Spleen (tissue), 11 donors: ENCODE measurements around the gene LIPJ. TPM values are rescaled to one million over a fixed set of nuclear protein-coding genes. Genes with fewer than 3 reads are reported as not detected.

Source experiments
- DNase-seq: peaks from one replicate; pipeline ENCODE4 v3.0.0-alpha.2; 2020
- H3K27ac ChIP-seq, 8 donors: fragments of 200-600 bp; sonication (generic) in 7 of 8; 1 replicate in 4 of 8; 2 replicates in 4 of 8; pipeline versions ENCODE4 v1.5.0 to v1.8.0; 2016 to 2021; ENCODE audit warnings: inconsistent platforms in 4 of 8, mild to moderate bottlenecking in 4 of 8, moderate library complexity in 1 of 8
- H3K27me3 ChIP-seq, 7 donors: fragments of 200-600 bp; sonication (generic) in 6 of 7; replicated peaks in 1 of 7; 1 replicate in 4 of 7; 2 replicates in 3 of 7; pipeline versions ENCODE4 v1.5.0 to v1.8.0; 2016 to 2021; ENCODE audit warnings: inconsistent platforms in 3 of 7, mild to moderate bottlenecking in 1 of 7
- H3K36me3 ChIP-seq, 6 donors: fragments of 200-600 bp; sonication (generic) in 5 of 6; 1 replicate in 4 of 6; 2 replicates in 2 of 6; pipeline versions ENCODE4 v1.5.0 to v1.8.0; 2016 to 2021; ENCODE audit warnings: inconsistent platforms in 2 of 6
- H3K4me1 ChIP-seq, 6 donors: fragments of 200-600 bp; sonication (generic) in 5 of 6; 1 replicate in 3 of 6; 2 replicates in 3 of 6; pipeline versions ENCODE4 v1.5.0 to v1.8.0; 2016 to 2021; ENCODE audit warnings: inconsistent platforms in 3 of 6
- H3K4me3 ChIP-seq, 8 donors: fragments of 200-600 bp; sonication (generic) in 7 of 8; 1 replicate in 4 of 8; 2 replicates in 4 of 8; pipeline versions ENCODE4 v1.5.0 to v1.8.0; 2016 to 2021; ENCODE audit warnings: inconsistent platforms in 4 of 8, mild to moderate bottlenecking in 4 of 8, moderate library complexity in 2 of 8
- H3K9me3 ChIP-seq, 8 donors: fragments of 200-600 bp; sonication (generic) in 7 of 8; 1 replicate in 4 of 8; 2 replicates in 4 of 8; pipeline versions ENCODE4 v1.5.0 to v1.8.0; 2016 to 2021; ENCODE audit warnings: inconsistent platforms in 4 of 8
- CTCF ChIP-seq, 11 experiments: fragments of 200-600 bp in 7 of 11; fragments of 450-650 bp in 4 of 11; sonication (generic) in 4 of 11; IDR thresholded peaks in 8 of 11; conservative IDR thresholded peaks in 3 of 11; 1 replicate in 7 of 11; 2 replicates in 4 of 11; pipeline versions ENCODE4 v1.4.0 to v1.8.0; 2016 to 2021; ENCODE audit warnings: antibody characterized with exemption in 11 of 11, inconsistent platforms in 4 of 11, mild to moderate bottlenecking in 1 of 11
- POLR2A ChIP-seq, 3 donors: fragments of 450-650 bp; IDR thresholded peaks; one replicate each; pipeline ENCODE4 v1.5.1; 2017; ENCODE audit warnings: antibody characterized with exemption in 3 of 3, mild to moderate bottlenecking in 1 of 3
- POLR2AphosphoS5 ChIP-seq, 3 donors: sonication (generic); formaldehyde crosslinking; IDR thresholded peaks; one replicate each; pipeline ENCODE4 v1.5.1; 2017; ENCODE audit warnings: antibody characterized with exemption in 3 of 3
- WGBS, 5 donors: extraction: QIAGEN DNeasy Blood & Tissue Kit in 3 of 5; methylation state at CpG; one replicate each; pipeline versions ENCODE4 v1.1.5 to v1.1.7; 2013 to 2018; 5-methylcytosine and 5-hydroxymethylcytosine counted together
- intact Hi-C: fragments of 100-400 bp; cut with DNase I; formaldehyde crosslinking; loops from one replicate; pipeline ENCODE4 v1.15.0; 2023; ENCODE audit warnings: low total_unique reads
- polyA plus RNA-seq, 3 donors: library from polyadenylated mRNA; stranded (reverse); fragments of 200-250 nt; gene quantifications; one replicate each; pipeline ENCODE4 v1.2.1, GENCODE V29; 2013
- total RNA-seq, 7 donors: library from RNA; depleted of rRNA in 3 of 7; stranded (reverse); fragments of >200 nt in 3 of 7; fragmentation: NEBNext Ultra II Directional in 4 of 7; extraction: Animal tissue kit (Norgen Biotek cat#: 25700) in 4 of 7; gene quantifications; one replicate each; pipeline versions ENCODE4 v1.1.0 to v1.2.1, GENCODE V29; 2016 to 2021
- donor health status: healthy with polysubstance abuse.
- donor health status: DM: no; HTN: no; CAD: no; lungs with moderate emphysema.
- donor health status: DM: no; HTN: no; CAD: no.
- donor health status: Bipolar disorder and iron deficiency.
- donor health status: healthy.
- donor health status: DM: no; HTN: no; CAD: no.
- donor health status: DM: yes; HTN: yes; CAD: no.

The LIPJ gene
- total and polyA plus RNA-seq, 10 donors: 0.10 to 0.57 (median 0.22) TPM; not detected in 2

DNA sequence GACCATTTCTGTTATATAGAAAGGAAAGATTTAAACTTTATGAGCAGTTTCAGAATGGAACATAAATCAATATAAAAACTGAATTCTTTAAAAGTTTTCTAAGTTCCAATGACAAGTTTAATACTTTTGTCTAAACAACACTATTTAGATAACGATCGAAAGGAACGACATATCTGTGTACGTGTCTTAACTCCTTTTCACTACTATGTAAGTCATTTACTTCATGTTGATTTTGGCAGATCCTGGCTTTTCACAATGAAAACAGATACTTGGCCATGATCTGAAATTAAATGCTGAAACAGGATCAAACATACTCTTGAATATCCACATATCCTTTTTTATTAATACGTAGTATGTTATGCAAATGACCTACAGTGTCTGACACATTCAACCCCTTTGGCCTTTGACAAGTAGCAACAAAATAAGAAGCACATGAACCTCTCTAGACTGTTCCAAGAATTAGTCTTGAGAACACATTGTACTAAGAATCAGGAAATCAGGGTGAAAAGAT, 45.4 kb upstream of the LIPJ start:
- H3K4me3 ChIP-seq: no peak overlapping the region
- H3K36me3 ChIP-seq: no peaks in the 10 kb centered on the region
- 79 to 87% (median 80%) methylated on average over 5 of the region's 5 CpGs for WGBS, 5 donors
- DNase-seq: no peak
- peak overlapping the region in 7 of 8 donors; percentile 6 to 75 (median 45) for H3K27ac ChIP-seq
- peaks cover 0 to 3% (median 0%) of the 10 kb centered on the region in 6 donors for H3K4me1 ChIP-seq
- intact Hi-C loops: no loop called here
- H3K27me3 ChIP-seq: no peaks in the 10 kb centered on the region
- H3K9me3 ChIP-seq: no peaks in the 10 kb centered on the region
- TF ChIP-seq POLR2A (IDR thresholded peaks at IDR 0.05) (no peak), CTCF (IDR thresholded peaks at IDR 0.05 in 8 of 11, conservative IDR thresholded peaks at IDR 0.05 in 3 of 11) (no peak), POLR2AphosphoS5 (IDR thresholded peaks at IDR 0.05) (no peak)

DNA sequence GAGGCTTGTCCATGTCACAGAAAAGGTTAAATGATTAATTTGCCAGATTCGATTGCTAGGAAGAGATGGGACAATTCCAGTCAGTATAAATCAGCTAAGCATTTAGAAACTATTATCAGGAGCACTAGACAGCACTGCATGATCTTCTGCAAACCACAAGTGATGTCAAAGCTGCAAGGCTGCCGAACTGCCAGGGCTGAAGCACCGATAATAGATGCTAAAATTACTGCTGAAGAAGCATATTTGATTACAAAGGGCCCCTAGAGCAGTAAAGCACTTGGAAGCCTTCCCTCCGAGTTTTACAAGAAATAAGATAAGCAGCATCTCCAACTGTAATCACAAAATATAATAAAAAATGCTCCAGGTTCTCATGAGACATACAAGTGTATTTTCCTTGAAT, 44.0 kb upstream of the LIPJ start:
- no peak for DNase-seq
- peaks cover 0 to 3% (median 0%) of the 10 kb centered on the region in 6 donors for H3K4me1 ChIP-seq
- no peaks in the 10 kb centered on the region for H3K9me3 ChIP-seq
- TF ChIP-seq POLR2AphosphoS5 (IDR thresholded peaks at IDR 0.05) (no peak), POLR2A (IDR thresholded peaks at IDR 0.05) (no peak), CTCF (IDR thresholded peaks at IDR 0.05 in 8 of 11, conservative IDR thresholded peaks at IDR 0.05 in 3 of 11) (no peak)
- peak overlapping the region in 4 of 8 donors; percentile 52 to 75 (median 73) for H3K27ac ChIP-seq
- no peaks in the 10 kb centered on the region for H3K36me3 ChIP-seq
- intact Hi-C loops: no loop called here
- 72 to 88% (median 81%) methylated on average over 4 of the region's 4 CpGs for WGBS, 5 donors
- no peak overlapping the region for H3K4me3 ChIP-seq
- H3K27me3 ChIP-seq: no peaks in the 10 kb centered on the region

DNA sequence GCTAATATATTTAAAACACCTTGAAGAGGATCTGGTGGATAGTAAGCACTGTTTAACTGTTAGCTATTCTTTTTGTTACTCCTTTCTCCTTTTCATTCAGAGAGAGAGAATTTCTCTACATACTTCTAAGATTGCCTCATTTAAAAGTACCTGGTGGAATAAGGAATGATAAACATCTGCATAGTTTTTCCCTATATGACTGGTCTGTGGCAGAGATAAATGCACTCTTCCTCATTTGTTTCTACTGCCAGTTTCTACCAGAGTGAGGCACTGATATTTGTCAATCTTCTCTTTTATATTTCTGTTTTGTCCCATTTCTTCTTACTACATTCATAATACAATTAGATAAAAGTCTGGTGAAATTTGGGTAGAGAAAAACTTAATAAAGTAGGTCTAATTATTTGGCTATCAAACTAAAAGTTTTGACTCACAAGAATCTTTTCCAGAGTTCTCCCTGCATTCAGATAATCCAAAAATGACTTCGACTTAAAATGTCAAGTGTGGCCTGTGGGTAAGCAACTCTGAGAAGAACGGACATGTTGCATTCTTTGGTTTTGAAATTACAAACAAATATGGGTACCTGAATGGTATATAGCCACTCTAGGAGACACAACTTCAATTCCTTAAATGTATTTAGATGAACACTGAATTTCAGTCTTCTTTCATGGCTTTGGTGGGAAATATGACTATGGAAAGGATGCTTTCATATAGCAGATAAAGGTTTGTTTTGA, 42.3 kb upstream of the LIPJ start:
- 81 to 94% (median 88%) methylated on average over 2 of the region's 2 CpGs for WGBS, 5 donors
- no peak for DNase-seq
- TF ChIP-seq POLR2AphosphoS5 (IDR thresholded peaks at IDR 0.05) (no peak), CTCF (IDR thresholded peaks at IDR 0.05 in 8 of 11, conservative IDR thresholded peaks at IDR 0.05 in 3 of 11) (no peak), POLR2A (IDR thresholded peaks at IDR 0.05) (no peak)
- intact Hi-C loops: no loop called here
- no peaks in the 10 kb centered on the region for H3K9me3 ChIP-seq
- H3K27ac ChIP-seq: no peak overlapping the region
- no peaks in the 10 kb centered on the region for H3K27me3 ChIP-seq
- no peak overlapping the region for H3K4me3 ChIP-seq
- no peaks in the 10 kb centered on the region for H3K36me3 ChIP-seq
- H3K4me1 ChIP-seq: peaks cover 0 to 3% (median 0%) of the 10 kb centered on the region in 6 donors

DNA sequence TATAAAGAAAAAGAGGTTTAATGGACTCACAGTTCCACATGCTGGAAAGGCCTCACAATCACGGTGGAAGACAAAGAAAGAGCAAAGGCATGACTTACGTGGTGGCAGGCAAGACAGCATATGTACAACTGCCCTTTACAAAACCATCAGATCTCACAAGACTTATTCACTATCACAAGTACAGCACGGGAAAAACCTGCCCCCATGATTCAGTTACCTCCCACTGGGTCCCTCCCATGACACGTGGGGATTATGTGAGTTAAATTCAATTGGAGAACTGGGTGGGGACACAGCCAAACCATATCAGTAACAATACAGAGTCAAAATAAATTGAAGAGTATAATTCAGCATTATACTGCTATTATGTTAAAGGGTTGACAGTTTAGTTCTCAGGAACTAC, 41.2 kb upstream of the LIPJ start:
- intact Hi-C loops: no loop called here
- peaks cover 0 to 3% (median 0%) of the 10 kb centered on the region in 6 donors for H3K4me1 ChIP-seq
- no peaks in the 10 kb centered on the region for H3K36me3 ChIP-seq
- no peak overlapping the region for H3K27ac ChIP-seq
- WGBS, 5 donors: 62 to 89% (median 79%) methylated on average over 4 of the region's 4 CpGs
- H3K4me3 ChIP-seq: no peak overlapping the region
- H3K9me3 ChIP-seq: no peaks in the 10 kb centered on the region
- H3K27me3 ChIP-seq: no peaks in the 10 kb centered on the region
- no peak for DNase-seq
- TF ChIP-seq POLR2A (IDR thresholded peaks at IDR 0.05) (no peak), POLR2AphosphoS5 (IDR thresholded peaks at IDR 0.05) (no peak), CTCF (IDR thresholded peaks at IDR 0.05 in 8 of 11, conservative IDR thresholded peaks at IDR 0.05 in 3 of 11) (no peak)
